SHP77 treated with DMSO at 0.1 percent for 48 hours (cell line): ENCODE measurements around the gene ACP4.

ENCODE experiments used
- DNase-seq: peaks from one replicate; lab custom pipeline; 2025; lab: John Stamatoyannopoulos, UW

The ACP4 gene

DNA sequence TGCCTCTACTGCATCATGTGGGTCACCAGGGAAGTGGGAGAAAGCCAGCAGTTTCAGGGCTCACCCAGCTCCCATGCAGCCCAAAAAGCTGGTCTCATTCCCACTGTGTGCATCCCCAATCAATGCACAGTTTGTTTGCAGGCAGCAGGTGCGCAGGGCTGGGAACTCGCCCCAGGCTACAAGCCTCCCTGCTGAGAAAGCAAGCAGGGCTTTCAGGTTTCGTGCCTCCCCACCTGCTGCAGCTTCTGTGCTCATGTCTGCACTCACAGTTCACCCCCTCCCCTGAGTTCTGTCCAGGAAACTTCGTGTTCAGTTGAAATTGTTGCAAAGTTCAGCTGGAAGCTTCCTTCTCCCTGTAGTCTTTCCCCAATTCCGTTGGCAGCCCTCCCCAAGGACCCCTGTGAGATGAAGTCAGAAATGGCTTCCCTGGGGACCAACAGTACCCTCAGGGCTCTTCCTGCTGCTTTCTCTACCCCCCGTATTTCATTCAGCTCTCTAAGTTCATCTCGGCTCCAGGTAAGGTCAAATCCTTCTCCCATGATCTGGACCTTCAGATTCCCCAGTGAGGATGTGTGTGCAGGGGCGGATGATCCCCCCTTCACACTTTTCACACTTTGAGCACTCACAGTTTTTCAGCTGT, 54.2 kb downstream of the ACP4 start:
- DNase-seq = no peak
